Breast epithelium (tissue), 3 donors: Measurements from ENCODE around the gene SYT3.

ENCODE experiments used
- CTCF ChIP-seq, 3 donors: fragments of 450-650 bp; IDR thresholded peaks; one replicate each; pipeline ENCODE4 v1.5.1; 2016 to 2017; ENCODE audit warnings: antibody characterized with exemption in 3 of 3, mild to moderate bottlenecking in 3 of 3, moderate library complexity in 3 of 3
- POLR2A ChIP-seq: fragments of 450-650 bp; IDR thresholded peaks from one replicate; pipeline ENCODE4 v1.6.1; 2016; ENCODE audit warnings: antibody characterized with exemption, mild to moderate bottlenecking, moderate library complexity

GRCh38 chr19:50654882-50655281, 15.2 kb upstream of the SYT3 start:
- TF ChIP-seq POLR2A (no peak), CTCF (IDR thresholded peaks at IDR 0.05) (no peak)
